D721Med (cell line): ENCODE data around the gene TMEM156.

Experiments
- DNase-seq: peaks from one replicate; pipeline ENCODE4 v3.0.0; 2011; ENCODE audit warnings: low spot score; ENCODE audit not compliant: insufficient read length
- FAIRE-seq: peaks from 2 replicates; lab custom pipeline; 2011; peaks lifted over from hg19 to GRCh38; lab: Jason Lieb, UNC
- TF ChIP-seq, protein P1 (sequence below): IDR thresholded peaks from 2 replicates; pipeline ENCODE4 v1.5.1; 2012; ENCODE audit warnings: mild to moderate bottlenecking, control low read depth; ENCODE audit not compliant: insufficient read depth; ENCODE audit errors: missing control alignments

The TMEM156 gene

GRCh38 chr4:39062770-39063097 is 30.5 kb upstream of the TMEM156 start:
- FAIRE-seq (no peak), DNase-seq (no peak)
- TF ChIP-seq, protein P1, sequence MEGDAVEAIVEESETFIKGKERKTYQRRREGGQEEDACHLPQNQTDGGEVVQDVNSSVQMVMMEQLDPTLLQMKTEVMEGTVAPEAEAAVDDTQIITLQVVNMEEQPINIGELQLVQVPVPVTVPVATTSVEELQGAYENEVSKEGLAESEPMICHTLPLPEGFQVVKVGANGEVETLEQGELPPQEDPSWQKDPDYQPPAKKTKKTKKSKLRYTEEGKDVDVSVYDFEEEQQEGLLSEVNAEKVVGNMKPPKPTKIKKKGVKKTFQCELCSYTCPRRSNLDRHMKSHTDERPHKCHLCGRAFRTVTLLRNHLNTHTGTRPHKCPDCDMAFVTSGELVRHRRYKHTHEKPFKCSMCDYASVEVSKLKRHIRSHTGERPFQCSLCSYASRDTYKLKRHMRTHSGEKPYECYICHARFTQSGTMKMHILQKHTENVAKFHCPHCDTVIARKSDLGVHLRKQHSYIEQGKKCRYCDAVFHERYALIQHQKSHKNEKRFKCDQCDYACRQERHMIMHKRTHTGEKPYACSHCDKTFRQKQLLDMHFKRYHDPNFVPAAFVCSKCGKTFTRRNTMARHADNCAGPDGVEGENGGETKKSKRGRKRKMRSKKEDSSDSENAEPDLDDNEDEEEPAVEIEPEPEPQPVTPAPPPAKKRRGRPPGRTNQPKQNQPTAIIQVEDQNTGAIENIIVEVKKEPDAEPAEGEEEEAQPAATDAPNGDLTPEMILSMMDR: no peak

DNA sequence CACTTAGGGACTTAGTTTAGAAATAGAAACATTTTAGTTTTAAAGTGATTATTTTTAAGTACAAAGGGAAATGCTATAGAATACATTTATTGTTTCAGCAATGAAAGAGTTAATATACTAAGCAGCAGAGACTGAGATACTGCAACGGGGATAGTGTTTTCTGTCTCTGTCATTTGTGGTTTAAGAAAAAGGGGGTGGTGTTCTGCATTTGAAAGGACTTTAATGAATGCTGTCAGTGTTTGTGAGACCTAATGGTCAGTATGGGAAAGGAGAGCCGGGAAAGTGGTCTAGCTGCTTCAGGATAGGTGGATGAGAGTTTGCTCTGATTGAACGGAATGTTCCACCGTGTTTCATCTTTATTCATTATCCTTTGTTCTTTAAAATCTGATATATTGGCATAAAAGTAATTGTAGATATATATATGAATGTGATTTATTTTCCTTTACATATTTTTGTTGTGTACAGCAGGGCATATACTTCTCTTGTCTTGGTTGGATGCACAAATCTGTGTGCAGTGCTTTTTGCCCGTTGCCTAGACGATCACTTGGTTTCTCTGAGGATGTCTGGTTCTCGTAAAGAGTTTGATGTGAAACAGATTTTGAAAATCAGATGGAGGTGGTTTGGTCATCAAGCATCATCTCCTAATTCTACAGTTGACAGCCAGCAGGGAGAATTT is 30.0 kb upstream of the TMEM156 start, which contains the start of gene KLHL5:
Gene KLHL5 (plus strand): TSS at position 139 of the 676 bp plus-strand sequence. CDS start 421 bp downstream, at position 560.
- FAIRE-seq (no peak), DNase-seq (no peak)
- TF ChIP-seq, protein P1: no peak

- no peak for DNase-seq
- TF ChIP-seq, protein P1: peak; percentile 6
- FAIRE-seq: no peak
Measured at GRCh38 chr4:39061457-39061856, 29.2 kb upstream of the TMEM156 start.

GRCh38 chr4:39056023-39056422 is 23.8 kb upstream of the TMEM156 start:
- TF ChIP-seq, protein P1: no peak
- FAIRE-seq: no peak
- DNase-seq: no peak

- TF ChIP-seq, protein P1: no peak
- no peak for DNase-seq
- peak; percentile 72 for FAIRE-seq
Measured at GRCh38 chr4:39054497-39054896, 22.3 kb upstream of the TMEM156 start.

GRCh38 chr4:39053983-39054382 is 21.8 kb upstream of the TMEM156 start:
- TF ChIP-seq, protein P1: no peak
- FAIRE-seq (no peak), DNase-seq (no peak)

GRCh38 chr4:39051492-39051891 is 19.3 kb upstream of the TMEM156 start:
- DNase-seq (no peak), FAIRE-seq (no peak)
- TF ChIP-seq, protein P1: no peak
